GM20431 (cell line): ENCODE data around the gene TAX1BP3.

Experiments
- in situ Hi-C: fragments of 300-500 bp; cut with MseI, MboI; formaldehyde crosslinking; loops from one replicate; pipeline ENCODE4 v1.15.0; 2020; ENCODE audit warnings: low sequenced_read_pairs; ENCODE audit not compliant: unreplicated experiment

Gene TAX1BP3

DNA sequence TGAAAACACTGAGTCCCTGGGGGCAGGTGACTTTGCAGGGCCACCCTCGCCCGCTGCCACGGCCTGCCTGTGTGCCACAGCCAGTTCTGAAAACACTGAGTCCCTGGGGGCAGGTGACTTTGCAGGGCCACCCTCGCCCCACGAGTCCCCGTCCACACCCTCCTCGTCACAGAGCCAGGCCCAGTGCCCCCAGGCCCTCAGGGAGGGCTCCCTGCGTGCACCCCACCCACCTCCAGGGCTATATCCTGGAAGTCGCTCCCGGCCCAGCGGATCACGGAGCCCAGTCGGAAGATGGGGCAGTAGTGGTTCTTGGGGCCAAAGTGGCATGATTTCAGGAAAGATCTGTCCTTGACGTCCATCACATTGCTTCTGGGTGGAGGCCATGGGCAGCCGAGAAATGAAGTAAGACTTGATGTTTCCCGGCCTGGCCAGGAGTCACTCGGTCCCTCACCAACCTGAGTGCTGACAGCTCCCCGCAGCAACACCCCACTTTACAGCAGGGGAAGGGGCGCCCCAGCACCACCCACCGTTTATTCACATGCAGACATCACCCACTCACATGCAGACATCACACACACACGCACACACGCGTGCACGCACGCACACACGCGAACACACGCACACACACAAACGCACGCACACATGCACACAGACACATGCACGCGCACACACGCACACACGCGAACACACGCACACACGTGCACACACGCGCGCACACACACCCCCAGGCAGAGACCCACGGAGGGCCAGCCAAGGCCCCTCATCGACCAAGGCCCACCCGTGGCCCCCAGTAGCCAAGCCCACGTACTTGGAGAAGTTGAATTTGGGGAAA, 21.1 kb upstream of the TAX1BP3 start:
- in situ Hi-C loops = no loop called here

DNA sequence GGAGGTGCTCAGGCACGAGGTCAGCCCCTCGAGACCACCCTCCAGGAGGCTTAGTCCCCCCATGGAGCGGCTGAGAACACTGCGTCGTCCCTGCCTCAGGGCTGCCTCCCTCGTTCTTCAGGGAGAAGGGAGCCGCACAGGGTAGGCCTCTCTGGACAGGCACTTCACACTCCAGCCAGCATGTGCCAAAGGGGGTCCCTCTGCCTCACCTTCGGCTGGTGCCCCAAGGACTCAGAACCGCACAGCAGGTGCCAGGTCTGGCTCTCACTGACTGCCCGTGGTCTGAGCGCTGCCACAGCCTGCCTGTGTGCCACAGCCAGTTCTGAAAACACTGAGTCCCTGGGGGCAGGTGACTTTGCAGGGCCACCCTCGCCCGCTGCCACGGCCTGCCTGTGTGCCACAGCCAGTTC, 20.5 kb upstream of the TAX1BP3 start:
- in situ Hi-C loops = no loop called here

DNA sequence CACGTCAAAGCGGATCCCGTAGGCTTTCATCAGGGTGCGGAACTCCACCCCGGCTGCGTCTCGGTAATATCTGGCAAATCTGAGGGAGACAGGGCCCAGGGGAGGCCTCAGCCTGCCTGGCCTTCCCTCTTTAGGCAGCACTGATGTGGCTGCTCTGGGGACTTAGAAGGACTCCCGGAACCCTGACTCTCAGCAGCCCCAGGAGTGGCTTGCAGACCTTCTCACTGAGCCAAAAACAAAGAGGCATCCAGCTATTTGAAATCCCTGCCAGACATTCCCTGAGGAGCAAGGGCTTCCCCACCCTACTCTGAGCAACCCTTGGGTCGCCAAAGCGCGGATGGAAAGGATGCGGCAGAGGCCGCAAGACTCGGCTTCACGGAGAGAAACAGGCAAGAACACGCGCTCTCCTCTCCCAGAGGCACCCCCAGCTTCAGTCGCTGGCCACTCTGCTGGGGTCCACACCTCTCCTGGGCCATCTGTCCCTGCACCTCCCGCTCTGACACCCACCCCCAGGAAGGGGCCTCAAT, 19.7 kb upstream of the TAX1BP3 start:
- in situ Hi-C loops = no loop called here

DNA sequence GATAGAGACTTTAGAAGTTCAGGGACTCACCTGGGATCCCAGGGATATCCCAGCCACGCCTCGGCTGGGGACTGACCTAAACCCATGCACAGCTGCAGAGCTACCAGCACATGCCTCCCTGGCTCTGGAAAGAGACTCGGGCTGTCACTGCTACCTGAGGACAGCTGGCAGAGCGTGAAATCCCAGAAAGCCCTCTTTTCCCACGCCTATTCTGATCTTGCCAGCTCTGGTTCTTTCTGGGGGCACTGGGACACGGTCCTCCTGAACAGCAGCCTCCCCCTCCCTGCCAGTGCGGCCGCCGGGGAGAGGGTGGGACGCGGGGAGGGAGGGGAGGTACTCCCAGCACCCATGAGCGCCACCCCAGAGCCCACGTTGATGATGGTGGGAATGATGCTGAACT, 16.8 kb upstream of the TAX1BP3 start:
- in situ Hi-C loops = no loop called here

DNA sequence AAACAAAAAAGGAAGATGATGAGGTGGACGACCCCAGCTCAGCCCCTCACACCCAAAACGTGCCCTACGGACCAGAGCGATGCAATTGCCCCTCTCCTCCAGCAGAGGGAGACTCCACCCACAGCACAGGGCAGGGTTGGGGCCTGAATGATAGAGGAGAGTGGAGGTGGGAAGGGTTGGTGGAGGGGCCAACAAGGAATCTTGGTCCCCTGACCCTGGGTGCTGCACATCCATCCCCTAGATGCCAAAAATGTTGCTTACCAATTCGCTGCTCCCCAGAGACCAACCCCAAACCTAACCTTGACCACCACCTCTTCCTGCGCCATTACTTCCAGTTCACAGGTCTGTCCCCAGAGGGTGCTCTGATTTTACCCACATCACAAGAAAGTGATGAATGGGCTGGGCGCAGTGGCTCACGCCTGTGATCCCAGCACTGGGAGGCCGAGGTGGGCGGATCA, 14.7 kb upstream of the TAX1BP3 start:
- in situ Hi-C loops = no loop called here

DNA sequence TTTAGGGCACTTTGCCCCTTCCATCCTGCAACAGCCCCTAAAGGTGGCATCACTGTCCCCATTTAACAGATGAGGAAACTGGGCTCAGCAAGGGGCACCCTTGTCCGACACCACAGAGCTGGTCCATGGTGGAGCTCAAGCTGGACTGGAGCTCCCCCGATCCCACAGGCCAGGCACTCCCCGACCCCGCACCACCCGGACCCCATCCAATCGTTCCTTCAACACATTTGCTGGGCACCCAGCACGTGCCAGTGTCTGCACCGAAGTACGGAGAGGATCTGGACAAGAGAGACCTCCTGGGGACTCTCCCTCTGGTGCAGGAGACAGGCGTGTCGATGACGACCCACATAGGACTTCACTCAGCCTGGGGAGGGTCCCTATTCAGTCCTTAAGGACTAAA, 13.7 kb upstream of the TAX1BP3 start:
- in situ Hi-C loops = no loop called here

DNA sequence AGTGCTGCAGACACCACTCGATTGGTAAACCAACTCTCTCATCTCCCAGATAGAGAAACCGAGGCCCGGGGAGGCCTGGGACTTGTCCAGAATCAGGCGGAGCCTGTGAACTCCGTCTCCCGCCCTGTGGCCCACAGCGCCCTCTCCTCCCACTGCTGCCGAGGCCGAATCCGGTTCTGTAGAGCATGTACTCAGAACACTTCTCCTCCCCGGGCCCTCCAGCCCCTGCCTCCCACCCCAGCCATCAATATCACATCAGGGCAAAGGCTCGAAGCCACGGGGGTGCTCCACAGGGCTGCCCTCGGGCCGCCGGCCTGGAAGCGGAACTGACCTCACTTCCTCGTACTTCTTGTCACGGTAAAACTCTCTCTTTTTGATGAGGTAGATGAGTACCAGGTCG, 13.2 kb upstream of the TAX1BP3 start:
- in situ Hi-C loops = no loop called here

DNA sequence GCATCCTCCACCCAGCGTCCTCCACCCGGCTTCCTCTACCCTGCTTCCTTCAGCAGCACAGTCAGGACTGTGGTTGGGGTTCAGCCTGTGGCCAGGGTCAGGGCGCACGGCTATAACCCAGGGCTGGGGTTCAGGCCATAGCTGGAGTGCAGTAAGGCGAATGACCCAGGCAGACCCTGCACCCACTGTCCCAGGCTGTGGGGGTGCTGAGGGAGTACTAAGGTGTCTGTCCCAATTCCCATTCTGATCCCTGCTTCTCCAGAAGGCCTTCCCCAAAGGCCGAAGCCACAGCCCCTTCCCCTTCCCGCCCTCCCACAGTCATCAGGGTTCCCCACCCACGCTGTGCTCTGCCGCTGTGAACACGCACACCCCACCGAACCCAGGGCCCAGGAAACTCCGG, 12.7 kb upstream of the TAX1BP3 start:
- in situ Hi-C loops = no loop called here

DNA sequence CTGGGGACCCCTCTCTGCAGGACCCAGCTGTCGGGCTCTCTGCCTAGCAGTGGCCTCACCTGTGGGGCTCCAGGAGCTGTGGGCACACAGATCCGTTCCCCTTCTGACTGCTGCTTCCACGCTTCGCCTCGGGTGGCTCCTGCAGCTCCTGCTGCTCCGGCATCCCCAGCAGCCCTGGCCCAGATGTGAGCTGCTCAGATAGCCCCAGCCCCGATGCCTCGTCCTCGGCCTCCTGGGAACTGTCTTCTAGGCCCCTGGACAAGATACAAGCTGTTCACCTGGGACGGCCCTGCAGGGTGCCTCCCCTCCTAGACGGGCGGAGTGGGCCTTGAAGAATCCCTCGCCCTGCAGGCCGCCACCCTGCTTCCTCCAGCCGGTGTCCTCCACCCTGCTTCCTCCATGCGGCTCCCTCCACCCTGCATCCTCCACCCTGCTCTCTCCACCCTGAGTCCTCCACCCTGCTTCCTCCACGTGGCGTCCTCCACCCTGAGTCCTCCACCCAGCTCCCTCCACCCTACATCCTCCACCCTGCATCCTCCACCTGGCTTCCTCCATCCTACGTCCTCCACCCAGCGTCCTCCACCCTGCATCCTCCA, 11.3 kb upstream of the TAX1BP3 start:
- in situ Hi-C loops = loop anchor here (10.0 kb wide), 1 partner anchor 55 kb away; no protein-coding TSS in a partner anchor

DNA sequence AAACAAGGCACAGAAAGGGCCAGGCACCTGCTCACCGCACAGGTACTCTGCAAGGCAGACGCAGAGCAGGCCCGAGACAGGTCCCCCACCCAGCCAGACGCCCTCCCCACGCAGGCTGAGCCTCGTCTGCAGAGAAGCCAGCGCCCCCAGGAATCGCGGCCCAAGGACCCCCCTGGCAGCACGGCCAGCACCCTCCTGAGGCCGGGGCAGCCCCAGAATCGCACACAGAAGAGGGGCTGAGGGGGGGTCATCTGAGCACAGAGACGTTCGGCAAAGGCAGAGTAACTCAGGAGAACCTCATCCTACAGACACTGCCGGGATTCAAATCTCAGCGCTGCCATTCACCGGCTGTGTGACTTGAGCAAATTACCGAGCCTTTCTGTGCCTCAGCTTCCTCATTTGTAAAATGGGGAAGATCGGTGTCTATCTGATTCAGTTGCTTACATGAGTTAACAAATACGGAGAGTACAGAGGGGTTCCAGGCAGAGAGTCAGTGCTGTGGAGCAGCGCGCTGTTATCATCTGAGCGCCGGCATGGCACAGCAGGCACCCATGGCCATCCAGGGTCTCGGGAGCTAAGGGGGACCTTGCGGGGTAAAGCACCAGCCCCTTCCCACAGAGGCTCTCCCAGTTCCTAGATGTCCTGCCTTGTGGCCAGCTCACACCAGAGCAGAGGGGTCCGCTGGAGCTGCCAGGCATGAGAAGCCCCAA, 10.6 kb upstream of the TAX1BP3 start:
- in situ Hi-C loops = loop anchor here (10.0 kb wide), 1 partner anchor 56 kb away; no protein-coding TSS in a partner anchor

DNA sequence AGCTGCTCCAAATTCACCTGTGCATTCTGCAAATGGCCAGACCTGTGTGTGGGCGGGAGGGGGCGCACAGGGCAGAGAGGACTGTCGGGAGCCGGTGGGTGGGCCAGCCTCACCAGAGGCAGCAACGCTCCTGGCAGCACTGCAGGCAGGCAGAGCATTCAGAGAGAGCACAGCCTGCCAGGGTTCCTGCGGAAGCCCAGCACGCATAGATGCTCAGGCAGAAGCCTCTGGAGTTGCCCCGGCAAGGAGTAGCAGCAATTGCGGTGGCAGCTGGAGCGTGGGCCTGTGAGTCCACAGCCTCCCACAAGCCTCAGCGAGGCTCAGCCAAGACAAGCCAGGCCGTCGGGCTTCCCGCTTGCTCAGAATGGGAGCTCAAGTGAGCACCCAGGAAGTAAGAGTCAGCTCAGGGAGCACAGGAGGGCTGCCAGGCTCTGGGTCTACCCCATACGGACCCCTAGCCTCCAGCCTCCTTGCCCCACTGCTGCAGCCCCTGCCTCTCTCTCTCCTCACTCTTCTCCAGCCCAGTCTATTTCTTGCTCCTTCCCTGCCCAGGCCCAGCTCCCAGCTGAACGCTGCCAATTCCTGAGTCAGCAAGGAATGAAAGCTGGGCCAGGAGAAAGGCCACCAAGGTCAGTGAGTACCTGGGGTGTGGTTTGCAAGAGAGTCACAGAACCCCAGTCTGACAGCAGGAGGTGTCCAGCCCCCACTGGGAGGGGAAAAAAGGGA, 9.9 kb upstream of the TAX1BP3 start:
- in situ Hi-C loops = loop anchor here (10.0 kb wide), 1 partner anchor 57 kb away; no protein-coding TSS in a partner anchor

DNA sequence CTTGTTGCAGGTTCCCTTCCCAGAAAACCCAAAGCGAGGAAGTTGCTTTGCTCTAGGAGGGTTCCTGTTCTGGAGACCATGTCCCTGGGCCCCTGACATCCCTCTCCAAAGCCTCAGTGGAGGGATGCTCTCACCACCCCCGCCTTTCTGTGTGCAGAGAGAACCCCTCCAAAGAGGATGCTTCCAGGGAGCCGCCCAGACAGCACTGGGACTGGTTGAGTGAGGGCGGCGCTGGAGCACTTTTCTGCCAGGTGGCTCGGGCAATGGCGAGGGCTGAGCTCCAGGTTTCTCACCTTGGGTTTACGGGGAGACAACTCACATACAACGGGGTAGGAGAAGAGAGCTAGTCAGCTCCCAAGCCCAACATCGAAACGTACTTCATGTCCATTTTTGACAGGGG, 7.5 kb upstream of the TAX1BP3 start:
- in situ Hi-C loops = loop anchor here (10.0 kb wide), 1 partner anchor 59 kb away; no protein-coding TSS in a partner anchor

DNA sequence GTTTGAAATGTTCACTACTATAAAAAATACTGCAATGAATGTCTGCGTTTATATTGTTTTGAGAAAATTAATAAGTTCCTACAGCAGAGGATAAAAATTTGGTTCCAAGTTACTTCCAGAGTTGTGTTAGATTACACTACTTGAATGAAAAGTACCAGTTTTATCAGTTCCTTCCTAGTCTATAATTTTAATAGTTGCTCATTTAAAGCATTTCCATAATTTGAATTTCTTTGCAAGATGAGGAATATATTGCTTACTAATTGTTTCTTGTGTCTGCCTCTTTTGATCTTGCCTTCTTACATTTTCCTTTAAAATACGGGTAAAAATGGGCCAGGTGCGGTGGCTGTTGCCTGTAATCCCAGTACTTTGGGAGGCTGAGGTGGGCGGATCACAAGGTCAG, 4.2 kb upstream of the TAX1BP3 start:
- in situ Hi-C loops = loop anchor here (10.0 kb wide), 1 partner anchor 62 kb away; no protein-coding TSS in a partner anchor

DNA sequence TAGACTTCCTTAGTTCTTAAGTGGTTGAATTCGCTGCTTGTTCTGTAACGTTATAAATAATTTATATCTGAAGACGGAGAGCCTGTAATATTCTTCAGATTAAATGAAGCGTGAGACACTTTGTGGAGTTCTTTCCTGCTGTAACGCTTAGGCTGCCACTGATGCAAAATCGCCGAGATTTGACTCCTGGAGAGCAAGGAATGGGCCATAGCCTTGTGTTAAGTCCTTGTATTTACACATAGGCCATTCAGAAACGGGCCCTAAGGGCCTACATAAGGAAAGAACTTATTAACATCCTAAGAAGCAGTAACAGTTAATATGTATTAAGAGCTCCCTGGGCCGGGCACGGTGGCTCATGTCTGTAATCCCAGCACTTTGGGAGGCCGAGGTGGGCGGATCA, 1.2 kb upstream of the TAX1BP3 start:
- in situ Hi-C loops = no loop called here

DNA sequence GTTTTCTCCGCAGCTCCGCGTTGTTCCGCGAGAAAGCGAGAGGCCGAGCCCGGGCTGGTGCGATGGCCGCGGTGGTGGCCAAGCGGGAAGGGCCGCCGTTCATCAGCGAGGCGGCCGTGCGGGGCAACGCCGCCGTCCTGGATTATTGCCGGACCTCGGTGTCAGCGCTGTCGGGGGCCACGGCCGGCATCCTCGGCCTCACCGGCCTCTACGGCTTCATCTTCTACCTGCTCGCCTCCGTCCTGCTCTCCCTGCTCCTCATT, 638 bp upstream of the TAX1BP3 start:
- in situ Hi-C loops = no loop called here

DNA sequence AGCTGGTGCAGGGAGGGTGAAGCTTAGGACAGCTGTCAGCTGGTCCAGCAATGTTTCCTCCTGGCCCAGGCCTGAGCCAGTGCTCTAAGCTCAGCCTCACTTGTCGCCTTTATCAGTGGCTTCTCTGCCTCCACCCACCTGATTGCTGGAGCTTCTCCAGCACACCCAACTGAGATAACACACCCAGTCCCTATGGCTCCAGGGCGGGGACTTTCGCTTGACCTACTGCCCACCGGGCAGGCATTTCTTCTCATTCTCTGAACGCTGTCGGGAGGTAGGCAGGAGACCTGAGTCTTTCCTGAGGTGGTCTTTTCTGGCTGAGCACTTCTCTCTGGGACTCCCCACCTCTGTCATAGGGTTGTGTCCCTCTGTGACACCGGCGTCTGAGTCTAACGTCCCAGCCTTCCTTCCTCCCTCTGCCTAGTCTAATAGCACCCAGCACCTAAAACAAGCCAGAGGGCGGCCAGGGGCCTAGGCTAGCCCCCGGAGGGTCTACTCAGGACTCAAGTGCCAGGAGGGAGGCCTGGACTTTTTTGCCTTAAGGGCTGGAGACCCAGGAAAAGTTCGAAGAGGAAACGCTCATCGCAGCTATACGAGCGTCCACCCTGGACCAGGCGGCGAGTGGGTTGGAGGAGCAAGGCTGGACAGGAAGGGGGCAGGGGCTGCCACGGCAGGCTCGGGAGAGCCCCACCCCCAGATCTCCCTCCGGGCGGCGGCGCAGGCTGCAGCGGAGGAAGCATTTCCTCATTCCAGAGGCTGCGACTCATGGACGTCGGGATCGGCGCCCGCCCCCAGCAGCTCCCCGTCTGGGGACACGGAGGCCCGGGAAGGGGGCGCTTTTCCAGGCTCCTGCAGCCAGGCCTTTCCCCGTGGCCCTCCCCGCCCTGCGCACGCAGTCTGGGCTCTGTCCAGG, 756 bp downstream of the TAX1BP3 start:
- in situ Hi-C loops = no loop called here

DNA sequence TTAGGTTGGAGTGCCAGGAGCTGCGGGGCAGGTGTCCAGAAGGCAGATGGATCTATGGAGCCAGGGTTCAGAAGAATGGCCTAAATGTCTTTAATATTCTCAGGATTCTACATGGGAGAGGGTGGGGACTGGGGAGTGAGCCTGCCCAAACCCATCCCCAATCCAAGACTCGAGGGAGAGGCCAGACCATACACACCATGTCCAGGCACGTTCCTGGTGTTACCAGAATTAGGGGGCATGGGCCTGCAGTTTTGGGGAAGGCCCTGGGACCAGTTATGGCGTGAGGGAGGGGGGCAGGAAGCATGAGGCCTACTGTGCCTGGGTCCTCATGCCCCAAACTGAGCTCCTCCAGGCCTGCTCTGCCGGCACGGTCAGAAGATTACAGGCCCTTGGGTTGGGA, 1.9 kb downstream of the TAX1BP3 start:
- in situ Hi-C loops = no loop called here

DNA sequence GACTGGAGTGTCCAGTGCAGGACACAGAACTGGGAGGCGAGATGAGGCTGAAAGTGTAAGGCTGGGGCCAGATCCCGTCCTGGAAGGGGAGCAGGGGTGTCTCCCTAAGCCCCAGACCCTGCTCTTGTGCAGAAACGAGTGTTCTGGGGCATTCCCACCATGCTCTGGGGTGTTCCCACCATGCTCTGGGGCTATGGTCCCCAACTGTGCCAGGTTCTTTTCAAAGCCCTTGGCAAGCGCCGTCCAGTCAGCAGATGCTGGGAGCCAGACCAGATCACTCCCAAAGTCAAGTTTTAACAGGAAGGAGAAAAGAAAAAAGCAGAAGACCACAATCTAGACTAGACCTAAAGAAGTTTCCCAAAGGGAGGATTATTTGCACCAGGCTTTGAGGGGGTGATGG, 2.5 kb downstream of the TAX1BP3 start:
- in situ Hi-C loops = no loop called here
